GM13976 (cell line): ENCODE results near the gene TBX3.

Experiments
- DNase-seq: peaks from one replicate; pipeline ENCODE4 v3.0.0; 2012; ENCODE audit warnings: low spot score
- CTCF ChIP-seq: IDR thresholded peaks from 2 replicates; pipeline ENCODE4 v1.5.1; 2012; ENCODE audit warnings: borderline replicate concordance, mild to moderate bottlenecking; ENCODE audit not compliant: insufficient read depth; ENCODE audit errors: extremely low read depth, missing control alignments, control extremely low read depth
- in situ Hi-C: fragments of 300-500 bp; cut with MboI; formaldehyde crosslinking; loops from one replicate; pipeline ENCODE4 v1.12.0; 2022; ENCODE audit warnings: low sequenced_read_pairs, mixed read lengths, inconsistent platforms; ENCODE audit not compliant: unreplicated experiment

Gene TBX3

GRCh38 chr12:114683709-114684097 is 272 bp downstream of the TBX3 start:
- no peak for DNase-seq
- in situ Hi-C loops = no loop called here
- TF ChIP-seq CTCF = no peak

GRCh38 chr12:114682785-114683708 is 928 bp downstream of the TBX3 start:
- in situ Hi-C loops = no loop called here
- TF ChIP-seq CTCF = no peak
- no peak for DNase-seq

- in situ Hi-C loops = no loop called here
- no peak for TF ChIP-seq CTCF
- no peak for DNase-seq
Measured at GRCh38 chr12:114682106-114682784, 1.7 kb downstream of the TBX3 start.

GRCh38 chr12:114681116-114681871 is 2.7 kb downstream of the TBX3 start:
- no peak for DNase-seq
- in situ Hi-C loops = no loop called here
- no peak for TF ChIP-seq CTCF

GRCh38 chr12:114680604-114681069 is 3.3 kb downstream of the TBX3 start:
- in situ Hi-C loops = no loop called here
- TF ChIP-seq CTCF = no peak
- no peak for DNase-seq

- in situ Hi-C loops = no loop called here
- no peak for TF ChIP-seq CTCF
- no peak for DNase-seq
Measured at GRCh38 chr12:114679942-114680341, 4.0 kb downstream of the TBX3 start.
